ENCODE data around the gene MRPL12.

MRPL12 gene

DNA sequence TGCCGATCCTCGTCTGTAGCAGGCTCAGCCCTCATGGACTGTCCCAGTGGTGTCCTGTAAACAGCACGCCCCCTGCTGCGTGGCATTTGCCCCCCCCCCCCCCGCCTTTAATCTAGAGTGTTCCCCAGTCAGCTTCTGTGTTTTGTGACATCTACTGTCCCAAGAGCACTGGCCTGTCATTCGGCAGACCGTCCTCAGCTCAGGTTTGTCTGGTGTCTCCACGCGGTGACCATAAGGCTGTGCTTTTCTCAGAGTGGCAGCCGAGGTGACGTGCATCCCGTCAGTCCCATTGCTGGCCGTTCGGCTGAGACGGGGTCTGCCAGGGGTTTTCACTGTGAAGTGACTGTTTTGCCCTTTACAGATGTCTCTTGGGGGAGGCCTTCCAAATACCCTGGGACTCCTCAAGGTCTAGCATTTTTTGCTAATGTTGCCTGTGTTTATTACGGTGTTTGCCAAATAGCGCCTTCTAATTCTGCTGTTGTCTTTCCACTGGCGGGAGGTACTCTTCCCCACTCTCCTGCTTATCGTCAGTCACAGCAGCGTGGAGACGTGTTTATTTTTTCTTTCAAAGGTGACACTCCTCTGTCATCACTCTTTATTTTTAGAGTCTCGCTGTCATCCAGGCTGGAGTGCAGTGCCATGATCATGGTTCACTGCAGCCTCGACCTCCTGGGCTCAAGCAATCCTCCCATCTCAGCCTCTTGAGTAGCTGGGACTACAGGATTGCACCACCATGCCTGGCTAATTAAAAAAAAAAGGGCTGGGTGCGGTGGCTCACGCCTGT is 5.7 kb upstream of the MRPL12 start:
- Histone ChIP-seq H3K36me3 (ENCODE audit: low read length) (peaks cover 2% of the 10 kb centered on the region; the same call in 1 of the 2 replicates), H3K4me3 (ENCODE audit: insufficient read depth, low read length, poor library complexity, severe bottlenecking) (no peak overlapping the region), H4K20me1 (ENCODE audit: low read depth, low read length) (no peaks in the 10 kb centered on the region), H3K27me3 (ENCODE audit: low read length) (no peaks in the 10 kb centered on the region), H3K9me3 (ENCODE audit: insufficient read depth, low read length) (no peaks in the 10 kb centered on the region), H3K9me2 (replicated peaks; ENCODE audit: insufficient read depth, low read length) (no peaks in the 10 kb centered on the region), H2AFZ (ENCODE audit: low read depth, low read length, severe bottlenecking) (no peak overlapping the region), H3F3A (ENCODE audit: insufficient read depth) (peaks cover 17% of the 10 kb centered on the region; the same call in 1 of the 2 replicates), H3K9ac (ENCODE audit: low read length) (no peak overlapping the region), H3K27ac (ENCODE audit: low read depth, low read length) (no peak overlapping the region), H3K79me2 (ENCODE audit: insufficient read depth, low read length) (peaks cover 27% of the 10 kb centered on the region), H3K4me2 (ENCODE audit: low read depth, low read length, poor library complexity, severe bottlenecking) (no peak overlapping the region)
- no peak for TF ChIP-seq EZH2phosphoT487 (conservative IDR thresholded peaks at IDR 0.05; ENCODE audit: low read length)
- TF ChIP-seq, protein P1, sequence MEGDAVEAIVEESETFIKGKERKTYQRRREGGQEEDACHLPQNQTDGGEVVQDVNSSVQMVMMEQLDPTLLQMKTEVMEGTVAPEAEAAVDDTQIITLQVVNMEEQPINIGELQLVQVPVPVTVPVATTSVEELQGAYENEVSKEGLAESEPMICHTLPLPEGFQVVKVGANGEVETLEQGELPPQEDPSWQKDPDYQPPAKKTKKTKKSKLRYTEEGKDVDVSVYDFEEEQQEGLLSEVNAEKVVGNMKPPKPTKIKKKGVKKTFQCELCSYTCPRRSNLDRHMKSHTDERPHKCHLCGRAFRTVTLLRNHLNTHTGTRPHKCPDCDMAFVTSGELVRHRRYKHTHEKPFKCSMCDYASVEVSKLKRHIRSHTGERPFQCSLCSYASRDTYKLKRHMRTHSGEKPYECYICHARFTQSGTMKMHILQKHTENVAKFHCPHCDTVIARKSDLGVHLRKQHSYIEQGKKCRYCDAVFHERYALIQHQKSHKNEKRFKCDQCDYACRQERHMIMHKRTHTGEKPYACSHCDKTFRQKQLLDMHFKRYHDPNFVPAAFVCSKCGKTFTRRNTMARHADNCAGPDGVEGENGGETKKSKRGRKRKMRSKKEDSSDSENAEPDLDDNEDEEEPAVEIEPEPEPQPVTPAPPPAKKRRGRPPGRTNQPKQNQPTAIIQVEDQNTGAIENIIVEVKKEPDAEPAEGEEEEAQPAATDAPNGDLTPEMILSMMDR (IDR thresholded peaks at IDR 0.05; ENCODE audit: insufficient read depth, low read length, poor library complexity, severe bottlenecking), result no peak

DNA sequence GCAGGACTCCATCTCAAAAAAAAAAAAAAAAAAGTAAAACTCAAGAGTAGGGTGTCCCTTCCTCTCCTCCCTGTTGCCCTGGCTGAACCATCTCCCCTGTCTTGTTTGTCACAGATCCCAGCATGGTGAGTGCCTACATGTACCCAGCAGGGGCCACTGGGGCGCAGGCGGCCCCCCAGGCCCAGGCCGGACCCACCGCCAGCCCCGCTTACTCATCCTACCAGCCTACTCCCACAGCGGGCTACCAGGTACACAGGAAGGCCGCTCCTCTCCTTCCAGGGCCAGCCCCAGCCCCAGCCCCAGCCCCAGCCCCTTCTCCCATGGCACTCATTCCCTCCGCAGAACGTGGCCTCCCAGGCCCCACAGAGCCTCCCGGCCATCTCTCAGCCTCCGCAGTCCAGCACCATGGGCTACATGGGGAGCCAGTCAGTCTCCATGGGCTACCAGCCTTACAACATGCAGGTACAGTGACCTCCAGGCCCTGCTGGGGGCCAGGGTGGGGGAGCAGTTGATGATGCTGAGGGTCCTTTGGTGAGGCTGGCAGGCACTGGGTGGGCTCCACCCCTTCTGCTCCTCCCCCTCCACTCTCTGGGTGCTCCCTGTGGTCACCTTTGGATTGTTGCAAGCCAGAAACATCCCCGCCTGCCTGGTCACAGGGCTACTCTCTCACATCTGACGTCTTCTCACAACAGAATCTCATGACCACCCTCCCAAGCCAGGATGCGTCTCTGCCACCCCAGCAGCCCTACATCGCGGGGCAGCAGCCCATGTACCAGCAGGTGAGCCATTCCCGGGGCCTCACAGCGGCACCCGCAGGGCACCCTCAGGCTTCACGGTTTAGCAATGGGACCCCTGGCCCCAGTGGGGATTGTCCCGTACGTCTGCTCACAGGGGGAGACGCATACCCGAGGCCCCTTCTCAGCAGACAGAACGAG is 2.5 kb upstream of the MRPL12 start:
- Histone ChIP-seq H3K9me3 (ENCODE audit: insufficient read depth, low read length) (no peaks in the 10 kb centered on the region), H4K20me1 (ENCODE audit: low read depth, low read length) (no peaks in the 10 kb centered on the region), H2AFZ (ENCODE audit: low read depth, low read length, severe bottlenecking) (no peak overlapping the region), H3K9ac (ENCODE audit: low read length) (peak overlapping the region; percentile 98), H3K27ac (ENCODE audit: low read depth, low read length) (peak overlapping the region; percentile 77), H3K4me3 (ENCODE audit: insufficient read depth, low read length, poor library complexity, severe bottlenecking) (peak overlapping the region; percentile 98), H3K36me3 (ENCODE audit: low read length) (peaks cover 2% of the 10 kb centered on the region; the same call in 1 of the 2 replicates), H3K4me2 (ENCODE audit: low read depth, low read length, poor library complexity, severe bottlenecking) (peak overlapping the region; percentile 71), H3K79me2 (ENCODE audit: insufficient read depth, low read length) (peaks cover 53% of the 10 kb centered on the region), H3K9me2 (replicated peaks; ENCODE audit: insufficient read depth, low read length) (no peaks in the 10 kb centered on the region), H3K27me3 (ENCODE audit: low read length) (no peaks in the 10 kb centered on the region), H3F3A (ENCODE audit: insufficient read depth) (peaks cover 17% of the 10 kb centered on the region; the same call in 1 of the 2 replicates)
- TF ChIP-seq, protein P1 (IDR thresholded peaks at IDR 0.05; ENCODE audit: insufficient read depth, low read length, poor library complexity, severe bottlenecking), result no peak
- no peak for TF ChIP-seq EZH2phosphoT487 (conservative IDR thresholded peaks at IDR 0.05; ENCODE audit: low read length)

DNA sequence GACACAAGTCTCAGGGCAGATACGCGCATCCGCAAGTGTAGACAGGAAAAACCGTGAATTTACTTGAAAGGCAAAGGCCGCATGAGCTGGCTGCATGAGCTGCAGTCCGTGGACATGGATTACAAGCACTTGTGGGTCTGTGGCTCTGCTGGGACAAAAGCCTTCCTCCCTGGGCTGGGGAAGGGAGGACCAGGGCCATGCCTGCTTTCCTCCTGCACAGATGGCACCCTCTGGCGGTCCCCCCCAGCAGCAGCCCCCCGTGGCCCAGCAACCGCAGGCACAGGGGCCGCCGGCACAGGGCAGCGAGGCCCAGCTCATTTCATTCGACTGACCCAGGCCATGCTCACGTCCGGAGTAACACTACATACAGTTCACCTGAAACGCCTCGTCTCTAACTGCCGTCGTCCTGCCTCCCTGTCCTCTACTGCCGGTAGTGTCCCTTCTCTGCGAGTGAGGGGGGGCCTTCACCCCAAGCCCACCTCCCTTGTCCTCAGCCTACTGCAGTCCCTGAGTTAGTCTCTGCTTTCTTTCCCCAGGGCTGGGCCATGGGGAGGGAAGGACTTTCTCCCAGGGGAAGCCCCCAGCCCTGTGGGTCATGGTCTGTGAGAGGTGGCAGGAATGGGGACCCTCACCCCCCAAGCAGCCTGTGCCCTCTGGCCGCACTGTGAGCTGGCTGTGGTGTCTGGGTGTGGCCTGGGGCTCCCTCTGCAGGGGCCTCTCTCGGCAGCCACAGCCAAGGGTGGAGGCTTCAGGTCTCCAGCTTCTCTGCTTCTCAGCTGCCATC is 1.7 kb upstream of the MRPL12 start:
- Histone ChIP-seq H3K4me2 (ENCODE audit: low read depth, low read length, poor library complexity, severe bottlenecking) (peak overlapping the region; percentile 71), H3F3A (ENCODE audit: insufficient read depth) (peaks cover 17% of the 10 kb centered on the region; the same call in 1 of the 2 replicates), H3K4me3 (ENCODE audit: insufficient read depth, low read length, poor library complexity, severe bottlenecking) (peak overlapping the region; percentile 98), H3K36me3 (ENCODE audit: low read length) (peaks cover 2% of the 10 kb centered on the region; the same call in 1 of the 2 replicates), H4K20me1 (ENCODE audit: low read depth, low read length) (no peaks in the 10 kb centered on the region), H3K27ac (ENCODE audit: low read depth, low read length) (peak overlapping the region; percentile 77), H3K9me3 (ENCODE audit: insufficient read depth, low read length) (no peaks in the 10 kb centered on the region), H3K79me2 (ENCODE audit: insufficient read depth, low read length) (peaks cover 60% of the 10 kb centered on the region), H3K27me3 (ENCODE audit: low read length) (no peaks in the 10 kb centered on the region), H2AFZ (ENCODE audit: low read depth, low read length, severe bottlenecking) (no peak overlapping the region), H3K9ac (ENCODE audit: low read length) (peak overlapping the region; percentile 98), H3K9me2 (replicated peaks; ENCODE audit: insufficient read depth, low read length) (no peaks in the 10 kb centered on the region)
- TF ChIP-seq, protein P1 (IDR thresholded peaks at IDR 0.05; ENCODE audit: insufficient read depth, low read length, poor library complexity, severe bottlenecking), result no peak
- TF ChIP-seq EZH2phosphoT487 (conservative IDR thresholded peaks at IDR 0.05; ENCODE audit: low read length), result no peak

All from SU-DHL-6 (cell line).